ENCODE results near the gene MPHOSPH10. TPM values are rescaled to one million over a fixed set of nuclear protein-coding genes. Genes with fewer than 3 reads are reported as not detected.

The MPHOSPH10 gene
- total RNA-seq, 1 experiment from 2014 or later, result 26.4 TPM

GRCh38 chr2:71108091-71108490 lies 22.3 kb upstream of the MPHOSPH10 start:
- H3F3A ChIP-seq (ENCODE audit: low read length, unreplicated experiment), result no peaks in the 10 kb centered on the region
- H3K9ac ChIP-seq (ENCODE audit: low read length), result no peak overlapping the region
- no peaks in the 10 kb centered on the region for H3K27me3 ChIP-seq (ENCODE audit: low read length)
- H2AFZ ChIP-seq (ENCODE audit: low read length), result no peak overlapping the region
- no peak overlapping the region for H3K4me3 ChIP-seq (ENCODE audit: low read length)
- TSS peak; percentile 8 for BruUV-seq (replicated peaks)
- intact Hi-C loops (cut with micrococcal nuclease), result no loop called here
- TF ChIP-seq CTCF (conservative IDR thresholded peaks at IDR 0.05; ENCODE audit: low read depth, low read length) (no peak), EZH2 (IDR thresholded peaks at IDR 0.05; ENCODE audit: low read length, unreplicated experiment) (no peak), EZH2phosphoT487 (IDR thresholded peaks at IDR 0.05; ENCODE audit: borderline replicate concordance, low read length) (no peak)
- DNase-seq, result no peak
- no peaks in the 10 kb centered on the region for H3K4me1 ChIP-seq (ENCODE audit: insufficient read depth, low read length)
- no peak overlapping the region for H3K27ac ChIP-seq (ENCODE audit: low read length)
- H3K79me2 ChIP-seq (ENCODE audit: low read length), result no peaks in the 10 kb centered on the region
- peaks cover 2% of the 10 kb centered on the region; the same call in 1 of the 2 replicates for H3K36me3 ChIP-seq (ENCODE audit: low read depth, low read length)
- H3K4me2 ChIP-seq (ENCODE audit: low read length), result no peak overlapping the region
- H3K9me2 ChIP-seq (replicated peaks; ENCODE audit: low read length), result no peaks in the 10 kb centered on the region
- no peak for ATAC-seq
- H3K9me3 ChIP-seq (ENCODE audit: low read length), result no peaks in the 10 kb centered on the region
- CTCF ChIA-PET, result no interaction called here
- no peaks in the 10 kb centered on the region for H4K20me1 ChIP-seq (ENCODE audit: low read length)
- POLR2A ChIA-PET (ENCODE audit: unreplicated experiment), result no interaction called here

DNA sequence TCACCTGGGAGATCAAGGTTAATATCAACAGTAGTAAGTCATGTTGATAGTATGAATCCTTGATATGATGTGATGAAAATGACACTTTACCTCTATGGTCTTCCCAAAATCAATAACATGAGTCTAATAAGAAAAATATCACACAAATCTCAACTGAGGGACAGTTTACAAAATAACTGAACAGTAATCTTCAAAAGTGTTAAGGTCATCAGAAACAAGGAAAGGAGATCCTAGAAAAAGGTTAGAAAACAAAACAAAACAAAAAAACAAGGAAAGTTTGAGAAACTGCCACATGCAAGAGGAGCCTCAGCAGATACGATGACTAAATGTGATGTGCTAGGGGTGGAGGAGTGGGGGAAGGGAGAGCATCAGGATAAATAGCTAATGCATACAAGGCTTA lies 16.6 kb upstream of the MPHOSPH10 start:
- no peaks in the 10 kb centered on the region for H3F3A ChIP-seq (ENCODE audit: low read length, unreplicated experiment)
- TF ChIP-seq CTCF (conservative IDR thresholded peaks at IDR 0.05; ENCODE audit: low read depth, low read length), result no peak
- no peak for TF ChIP-seq EZH2phosphoT487 (IDR thresholded peaks at IDR 0.05; ENCODE audit: borderline replicate concordance, low read length)
- TF ChIP-seq EZH2 (IDR thresholded peaks at IDR 0.05; ENCODE audit: low read length, unreplicated experiment), result no peak
- H3K9me2 ChIP-seq (replicated peaks; ENCODE audit: low read length), result no peaks in the 10 kb centered on the region
- no peak overlapping the region for H2AFZ ChIP-seq (ENCODE audit: low read length)
- no peaks in the 10 kb centered on the region for H3K79me2 ChIP-seq (ENCODE audit: low read length)
- DNase-seq, result no peak
- H3K27me3 ChIP-seq (ENCODE audit: low read length), result no peaks in the 10 kb centered on the region
- H3K4me3 ChIP-seq (ENCODE audit: low read length), result no peak overlapping the region
- H3K27ac ChIP-seq (ENCODE audit: low read length), result no peak overlapping the region
- intact Hi-C loops (cut with micrococcal nuclease), result no loop called here
- ChIA-PET POLR2A (ENCODE audit: unreplicated experiment) (no interaction called here), CTCF (no interaction called here)
- no peak overlapping the region for H3K9ac ChIP-seq (ENCODE audit: low read length)
- BruUV-seq (replicated peaks), result no TSS peak
- no peaks in the 10 kb centered on the region for H3K4me1 ChIP-seq (ENCODE audit: insufficient read depth, low read length)
- no peaks in the 10 kb centered on the region for H3K9me3 ChIP-seq (ENCODE audit: low read length)
- H3K4me2 ChIP-seq (ENCODE audit: low read length), result no peak overlapping the region
- no peaks in the 10 kb centered on the region for H4K20me1 ChIP-seq (ENCODE audit: low read length)
- H3K36me3 ChIP-seq (ENCODE audit: low read depth, low read length), result peaks cover 2% of the 10 kb centered on the region; the same call in 1 of the 2 replicates
- no peak for ATAC-seq

DNA sequence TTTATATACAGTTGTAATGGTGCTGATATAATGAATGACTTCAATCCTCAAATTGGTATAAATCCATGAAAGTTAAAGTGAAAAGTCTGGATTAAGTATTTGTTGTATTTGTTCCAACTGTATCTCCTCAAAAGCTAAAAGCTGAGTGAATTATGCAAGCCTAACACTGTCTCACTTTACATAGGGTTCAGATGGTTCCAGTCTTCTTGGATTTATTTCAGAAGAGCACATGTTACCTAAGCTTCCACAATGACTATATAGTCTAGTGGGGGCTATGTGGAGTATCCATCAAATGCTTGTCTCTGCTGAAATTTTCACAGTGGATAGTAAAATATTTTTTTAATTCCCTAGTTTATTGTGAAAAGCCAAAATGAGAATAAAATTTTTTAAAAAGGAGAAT lies 13.4 kb upstream of the MPHOSPH10 start:
- Histone ChIP-seq H3K9me2 (replicated peaks; ENCODE audit: low read length) (no peaks in the 10 kb centered on the region), H3K4me3 (ENCODE audit: low read length) (no peak overlapping the region), H3K36me3 (ENCODE audit: low read depth, low read length) (no peaks in the 10 kb centered on the region), H3K9ac (ENCODE audit: low read length) (no peak overlapping the region), H3F3A (ENCODE audit: low read length, unreplicated experiment) (no peaks in the 10 kb centered on the region), H3K27ac (ENCODE audit: low read length) (no peak overlapping the region), H4K20me1 (ENCODE audit: low read length) (no peaks in the 10 kb centered on the region), H3K4me2 (ENCODE audit: low read length) (no peak overlapping the region), H3K9me3 (ENCODE audit: low read length) (no peaks in the 10 kb centered on the region), H3K27me3 (ENCODE audit: low read length) (no peaks in the 10 kb centered on the region), H2AFZ (ENCODE audit: low read length) (no peak overlapping the region), H3K4me1 (ENCODE audit: insufficient read depth, low read length) (no peaks in the 10 kb centered on the region), H3K79me2 (ENCODE audit: low read length) (no peaks in the 10 kb centered on the region)
- no TSS peak for BruUV-seq (replicated peaks)
- TF ChIP-seq EZH2phosphoT487 (IDR thresholded peaks at IDR 0.05; ENCODE audit: borderline replicate concordance, low read length) (no peak), EZH2 (IDR thresholded peaks at IDR 0.05; ENCODE audit: low read length, unreplicated experiment) (no peak), CTCF (conservative IDR thresholded peaks at IDR 0.05; ENCODE audit: low read depth, low read length) (no peak)
- intact Hi-C loops (cut with micrococcal nuclease), result no loop called here
- DNase-seq (no peak), ATAC-seq (no peak)
- ChIA-PET POLR2A (ENCODE audit: unreplicated experiment) (no interaction called here), CTCF (no interaction called here)

Measured in PC-3 (cell line).